Motor neuron (in vitro differentiated cells): ENCODE measurements around the gene FCRL2. TPM values are rescaled to one million over a fixed set of nuclear protein-coding genes. Genes with fewer than 3 reads are reported as not detected.

Experiments used
- ATAC-seq, 8 experiments: fragments of 200-7000 bp; cut with Tn5 transposase; replicated peaks in 6 of 8; 2 replicates each; pipeline ENCODE4 v1.8.0; 2021; ENCODE audit warnings: mild to moderate bottlenecking in 8 of 8, moderate library complexity in 8 of 8
- H3K27ac ChIP-seq, 2 donors: fragments of 250-450 bp; sonication (Bioruptor Pico); 2 replicates each; pipeline ENCODE4 v1.9.0; 2021; ENCODE audit warnings: antibody characterized with exemption in 2 of 2, mild to moderate bottlenecking in 2 of 2, moderate library complexity in 1 of 2
- H3K4me1 ChIP-seq, 2 donors: fragments of 250-450 bp; sonication (Bioruptor Pico); replicated peaks in 1 of 2; 2 replicates each; pipeline ENCODE4 v1.6.1; 2021; ENCODE audit warnings: antibody characterized with exemption in 2 of 2, mild to moderate bottlenecking in 2 of 2, moderate library complexity in 1 of 2
- H3K4me3 ChIP-seq, 5 donors: fragments of 250-450 bp; sonication (Bioruptor Pico); 2 replicates each; pipeline ENCODE4 v1.9.0; 2021; ENCODE audit warnings: antibody characterized with exemption in 5 of 5, mild to moderate bottlenecking in 5 of 5, moderate library complexity in 4 of 5
- whole genome bisulfite sequencing, 10 experiments: fragments of 450-650 bp; shearing (Covaris generic); methylation state at CpG; one replicate each; pipeline ENCODE4 v1.0.0; 2022; 5-methylcytosine and 5-hydroxymethylcytosine counted together
- in situ Hi-C, 9 experiments: fragments of 400-800 bp; cut with MboI; loops; one replicate each; pipeline ENCODE4 v1.15.0; 2021; ENCODE audit warnings: low sequenced_read_pairs in 9 of 9, low pct_unique_long_range_greater_than_20kb in 2 of 9; ENCODE audit not compliant: unreplicated experiment in 9 of 9
- total RNA-seq, 8 experiments: library from RNA; unstranded; fragments of 300-600 nt; gene quantifications; 2 replicates each; pipeline versions ENCODE4 v1.2.3 to v1.2.4, GENCODE V29; 2022

FCRL2 gene
- under 1 TPM in 4 of 8 experiments, not detected in 4; 0.04 to 0.81 (median 0.15) TPM for total RNA-seq

- Histone ChIP-seq H3K4me3 (no peak within 1 kb of the TSS), H3K4me1 (peaks cover 0 to 2% of the 10 kb centered on the region in 2 donors), H3K27ac (no peak within 1 kb of the TSS)
- 0 to 100% (median 80%) methylated on average over 1 of the region's 1 CpG; no CpG with 5 or more reads in 4 of the 10 experiments for WGBS, 10 experiments
- peak in 1 of 8 experiments; percentile 90 for ATAC-seq
- in situ Hi-C loops, result no loop called here
Observed at GRCh38 chr1:157776971-157777391, at the start of gene FCRL2. FCRL2 (minus strand) TSS chr1:157777132; CDS start chr1:157777073, 59 bp downstream.

- in situ Hi-C loops, result no loop called here
- no peaks in the 10 kb centered on the region for H3K4me1 ChIP-seq
- 0 to 100% (median 68%) methylated on average over 1 to 2 of the region's 2 CpGs for WGBS, 10 experiments
- no peak overlapping the region for H3K27ac ChIP-seq
- H3K4me3 ChIP-seq, result no peak overlapping the region
- ATAC-seq, result no peak
Observed at GRCh38 chr1:157820299-157820698, 43.4 kb upstream of the FCRL2 start.

GRCh38 chr1:157819896-157820295 is 43.0 kb upstream of the FCRL2 start, which contains the start of gene FCRL1:
FCRL1 (minus strand) TSS chr1:157820120; CDS start chr1:157820037, 83 bp downstream.
- in situ Hi-C loops, result no loop called here
- no peak for ATAC-seq
- 0 to 93% (median 43%) methylated on average over 1 to 3 of the region's 3 CpGs; no CpG with 5 or more reads in 2 of the 10 experiments for WGBS, 10 experiments

GRCh38 chr1:157819215-157819614 is 42.3 kb upstream of the FCRL2 start:
- WGBS, 10 experiments, result 0 to 80% (median 59%) methylated on average over 2 of the region's 2 CpGs; no CpG with 5 or more reads in 3 of the 10 experiments
- no peak for ATAC-seq
- no peak overlapping the region for H3K27ac ChIP-seq
- H3K4me3 ChIP-seq, result no peak overlapping the region
- H3K4me1 ChIP-seq, result no peaks in the 10 kb centered on the region
- in situ Hi-C loops, result no loop called here

More at GRCh38 chr1:157819896-157820295, 43.0 kb upstream of the FCRL2 start, which contains the start of gene FCRL1:
- H3K4me3 ChIP-seq, result no peak within 1 kb of the TSS
- H3K4me1 ChIP-seq, result no peaks in the 10 kb centered on the region
- no peak within 1 kb of the TSS for H3K27ac ChIP-seq

GRCh38 chr1:157813269-157813668 is 36.3 kb upstream of the FCRL2 start:
- in situ Hi-C loops, result no loop called here
- no peak for ATAC-seq
- 0 to 82% (median 63%) methylated on average over 1 of the region's 1 CpG; no CpG with 5 or more reads in 1 of the 10 experiments for WGBS, 10 experiments
- Histone ChIP-seq H3K27ac (no peak overlapping the region), H3K4me3 (no peak overlapping the region), H3K4me1 (no peaks in the 10 kb centered on the region)

- no peak overlapping the region for H3K4me3 ChIP-seq
- H3K4me1 ChIP-seq, result no peaks in the 10 kb centered on the region
- in situ Hi-C loops, result no loop called here
- no peak for ATAC-seq
- no peak overlapping the region for H3K27ac ChIP-seq
- 0 to 100% (median 62%) methylated on average over 1 to 6 of the region's 6 CpGs; no CpG with 5 or more reads in 1 of the 10 experiments for WGBS, 10 experiments
Observed at GRCh38 chr1:157806431-157807149, 29.7 kb upstream of the FCRL2 start.

- in situ Hi-C loops, result no loop called here
- no peaks in the 10 kb centered on the region for H3K4me1 ChIP-seq
- WGBS, 10 experiments, result 2 to 83% (median 78%) methylated on average over 2 to 7 of the region's 7 CpGs; no CpG with 5 or more reads in 5 of the 10 experiments
- H3K4me3 ChIP-seq, result no peak overlapping the region
- no peak for ATAC-seq
- H3K27ac ChIP-seq, result no peak overlapping the region
Observed at GRCh38 chr1:157803851-157804250, 26.9 kb upstream of the FCRL2 start.

- Histone ChIP-seq H3K4me1 (no peaks in the 10 kb centered on the region), H3K4me3 (no peak overlapping the region), H3K27ac (no peak overlapping the region)
- WGBS, 10 experiments, result 0 to 100% (median 63%) methylated on average over 1 of the region's 1 CpG; no CpG with 5 or more reads in 1 of the 10 experiments
- ATAC-seq, result no peak
- in situ Hi-C loops, result no loop called here
Observed at GRCh38 chr1:157799996-157800395, 23.1 kb upstream of the FCRL2 start.

GRCh38 chr1:157798211-157798610 is 21.3 kb upstream of the FCRL2 start:
- ATAC-seq, result peak in 1 of 8 experiments; percentile 73
- 10 to 100% (median 81%) methylated on average over 2 to 5 of the region's 5 CpGs; no CpG with 5 or more reads in 1 of the 10 experiments for WGBS, 10 experiments

GRCh38 chr1:157785248-157785647 is 8.3 kb upstream of the FCRL2 start:
- H3K27ac ChIP-seq, result no peak overlapping the region
- H3K4me1 ChIP-seq, result no peaks in the 10 kb centered on the region
- no peak for ATAC-seq
- in situ Hi-C loops, result no loop called here
- H3K4me3 ChIP-seq, result no peak overlapping the region
- WGBS, 10 experiments, result 0 to 33% (median 13%) methylated on average over 1 of the region's 1 CpG; no CpG with 5 or more reads in 3 of the 10 experiments

More at GRCh38 chr1:157798211-157798610, 21.3 kb upstream of the FCRL2 start:
- Histone ChIP-seq H3K4me1 (no peaks in the 10 kb centered on the region), H3K27ac (no peak overlapping the region), H3K4me3 (no peak overlapping the region)
- in situ Hi-C loops, result no loop called here

- Histone ChIP-seq H3K27ac (no peak overlapping the region), H3K4me3 (no peak overlapping the region), H3K4me1 (peaks cover 0 to under 1% of the 10 kb centered on the region in 2 donors)
- WGBS, 10 experiments, result 0 to 89% (median 60%) methylated on average over 1 to 3 of the region's 3 CpGs; no CpG with 5 or more reads in 2 of the 10 experiments
- in situ Hi-C loops, result no loop called here
- no peak for ATAC-seq
Observed at GRCh38 chr1:157784801-157785200, 7.9 kb upstream of the FCRL2 start.

GRCh38 chr1:157782931-157783330 is 6.0 kb upstream of the FCRL2 start:
- WGBS, 10 experiments, result 33 to 100% (median 90%) methylated on average over 1 of the region's 1 CpG; no CpG with 5 or more reads in 1 of the 10 experiments
- Histone ChIP-seq H3K27ac (no peak overlapping the region), H3K4me1 (peaks cover 0 to 2% of the 10 kb centered on the region in 2 donors), H3K4me3 (no peak overlapping the region)
- in situ Hi-C loops, result no loop called here
- ATAC-seq, result no peak

GRCh38 chr1:157781048-157781447 is 4.1 kb upstream of the FCRL2 start:
- in situ Hi-C loops, result no loop called here
- 0 to 100% (median 43%) methylated on average over 1 to 2 of the region's 2 CpGs; no CpG with 5 or more reads in 2 of the 10 experiments for WGBS, 10 experiments
- Histone ChIP-seq H3K4me3 (no peak overlapping the region), H3K4me1 (peaks cover 0 to 2% of the 10 kb centered on the region in 2 donors), H3K27ac (no peak overlapping the region)
- ATAC-seq, result no peak
